HEK293T (cell line): ENCODE data around the gene UGGT2.

Experiments
- CTCF ChIA-PET: fragments of 350-600 bp; formaldehyde crosslinking; extraction: SDS; loops from one replicate; lab custom pipeline; 2021; ENCODE audit warnings: antibody characterized with exemption, inconsistent platforms; lab: Yijun Ruan, JAX
- POLR2A ChIA-PET: fragments of 350-600 bp; formaldehyde crosslinking; extraction: SDS; loops from one replicate; lab custom pipeline; 2020; ENCODE audit warnings: antibody characterized with exemption, inconsistent platforms; lab: Yijun Ruan, JAX
- DNase-seq: peaks from one replicate; pipeline ENCODE4 v3.0.0; 2012; ENCODE audit warnings: mixed read lengths; ENCODE audit errors: extremely low spot score
- ARNT ChIP-seq: fragments of 450-650 bp; IDR thresholded peaks from 2 replicates; pipeline ENCODE4 v1.6.1; 2017; ENCODE audit warnings: mild to moderate bottlenecking
- BHLHE40 ChIP-seq: fragments of 450-650 bp; IDR thresholded peaks from 2 replicates; pipeline ENCODE4 v1.6.1; 2016; ENCODE audit warnings: mild to moderate bottlenecking, moderate library complexity, borderline replicate concordance
- CTBP1 ChIP-seq: fragments of 450-650 bp; IDR thresholded peaks from 2 replicates; pipeline ENCODE4 v1.6.1; 2016; ENCODE audit warnings: borderline replicate concordance
- ELF4 ChIP-seq: fragments of 450-650 bp; IDR thresholded peaks from 2 replicates; pipeline ENCODE4 v1.6.1; 2017; ENCODE audit warnings: antibody characterized with exemption
- FOXA1 ChIP-seq: fragments of 450-650 bp; IDR thresholded peaks from 2 replicates; pipeline ENCODE4 v1.6.1; 2016; ENCODE audit warnings: mild to moderate bottlenecking
- FOXK2 ChIP-seq: fragments of 450-650 bp; IDR thresholded peaks from 2 replicates; pipeline ENCODE4 v1.6.1; 2016; ENCODE audit warnings: mild to moderate bottlenecking
- FOXM1 ChIP-seq: fragments of 450-650 bp; IDR thresholded peaks from 2 replicates; pipeline ENCODE4 v1.6.1; 2017; ENCODE audit warnings: mild to moderate bottlenecking, borderline replicate concordance
- HDGF ChIP-seq: fragments of 450-650 bp; IDR thresholded peaks from 2 replicates; pipeline ENCODE4 v1.6.1; 2017; ENCODE audit warnings: antibody characterized with exemption, borderline replicate concordance
- L3MBTL2 ChIP-seq: fragments of 450-650 bp; conservative IDR thresholded peaks from 2 replicates; pipeline ENCODE4 v1.6.1; 2016; ENCODE audit warnings: mild to moderate bottlenecking
- LEF1 ChIP-seq: fragments of 450-650 bp; IDR thresholded peaks from 2 replicates; pipeline ENCODE4 v1.6.1; 2017; ENCODE audit warnings: mild to moderate bottlenecking, borderline replicate concordance
- NFRKB ChIP-seq: fragments of 450-650 bp; IDR thresholded peaks from 2 replicates; pipeline ENCODE4 v1.6.1; 2016; ENCODE audit warnings: mild to moderate bottlenecking, moderate library complexity
- PKNOX1 ChIP-seq: fragments of 450-650 bp; IDR thresholded peaks from 2 replicates; pipeline ENCODE4 v1.6.1; 2016
- SP1 ChIP-seq: fragments of 450-650 bp; IDR thresholded peaks from 2 replicates; pipeline ENCODE4 v1.6.1; 2017
- SUZ12 ChIP-seq: fragments of 450-650 bp; IDR thresholded peaks from 2 replicates; pipeline ENCODE4 v1.6.1; 2016; ENCODE audit warnings: mild to moderate bottlenecking
- TARDBP ChIP-seq: fragments of 450-650 bp; IDR thresholded peaks from 2 replicates; pipeline ENCODE4 v1.6.1; 2016
- ZNF384 ChIP-seq: fragments of 450-650 bp; IDR thresholded peaks from 2 replicates; pipeline ENCODE4 v1.6.1; 2016

UGGT2 gene

GRCh38 chr13:96041326-96042110 is 11.7 kb downstream of the UGGT2 start:
- ChIA-PET POLR2A (interaction anchor here (3.6 kb wide), 1 partner anchor 12 kb away, joined by 16 read pairs; the partner anchor contains the start of gene UGGT2), CTCF (no interaction called here)
- no peak for DNase-seq
- no peak for TF ChIP-seq NFRKB

- DNase-seq = no peak
- no peak for TF ChIP-seq ELF4
- no peak for TF ChIP-seq NFRKB
- TF ChIP-seq ZNF384 = no peak
- TF ChIP-seq FOXA1 = no peak
- ChIA-PET CTCF (no interaction called here), POLR2A (no interaction called here)
Observed at GRCh38 chr13:96036515-96036914, 16.7 kb downstream of the UGGT2 start.

GRCh38 chr13:96034662-96035061 is 18.5 kb downstream of the UGGT2 start:
- POLR2A ChIA-PET = interaction anchor here (1.4 kb wide), 1 partner anchor 19 kb away, joined by 6 read pairs; the partner anchor contains the start of gene UGGT2
- TF ChIP-seq FOXK2 (no peak), BHLHE40 (no peak), ELF4 (no peak), L3MBTL2 (no peak), ARNT (no peak), HDGF (no peak), FOXM1 (no peak), LEF1 (no peak), SUZ12 (no peak), NFRKB (no peak), PKNOX1 (no peak), FOXA1 (no peak), CTBP1 (no peak)
- CTCF ChIA-PET = no interaction called here
- no peak for DNase-seq

- no peak for TF ChIP-seq SP1
- no peak for TF ChIP-seq BHLHE40
- no peak for TF ChIP-seq HDGF
- no peak for TF ChIP-seq FOXK2
- TF ChIP-seq ZNF384 = no peak
- TF ChIP-seq PKNOX1 = no peak
- TF ChIP-seq FOXM1 = no peak
- TF ChIP-seq NFRKB = no peak
- TF ChIP-seq ARNT = no peak
- no peak for TF ChIP-seq TARDBP
- TF ChIP-seq L3MBTL2 = no peak
- no peak for TF ChIP-seq LEF1
- TF ChIP-seq FOXA1 = no peak
- no peak for TF ChIP-seq ELF4
- TF ChIP-seq CTBP1 = no peak
- TF ChIP-seq SUZ12 = no peak
- CTCF ChIA-PET = no interaction called here
- POLR2A ChIA-PET = interaction anchor here (1.4 kb wide), 1 partner anchor 20 kb away, joined by 6 read pairs; the partner anchor contains the start of gene UGGT2
- no peak for DNase-seq
Observed at GRCh38 chr13:96033220-96034015, 19.8 kb downstream of the UGGT2 start.

GRCh38 chr13:96032717-96033116 is 20.5 kb downstream of the UGGT2 start:
- ChIA-PET POLR2A (no interaction called here), CTCF (interaction anchor here (0.6 kb wide), 1 partner anchor 108 kb away, joined by 6 read pairs; no protein-coding TSS in a partner anchor)
- TF ChIP-seq SUZ12 = no peak
- TF ChIP-seq L3MBTL2 = no peak
- TF ChIP-seq LEF1 = no peak
- no peak for TF ChIP-seq CTBP1
- TF ChIP-seq BHLHE40 = no peak
- TF ChIP-seq FOXK2 = no peak
- no peak for TF ChIP-seq PKNOX1
- no peak for TF ChIP-seq ELF4
- no peak for TF ChIP-seq NFRKB
- no peak for TF ChIP-seq FOXM1
- no peak for TF ChIP-seq SP1
- no peak for TF ChIP-seq TARDBP
- DNase-seq = no peak

- ChIA-PET POLR2A (no interaction called here), CTCF (no interaction called here)
- TF ChIP-seq CTBP1 (no peak), ARNT (no peak), ELF4 (no peak), FOXA1 (no peak), SP1 (no peak), L3MBTL2 (no peak), PKNOX1 (no peak), BHLHE40 (no peak)
- DNase-seq = no peak
Observed at GRCh38 chr13:96029002-96029401, 24.2 kb downstream of the UGGT2 start.
